Ramos (cell line): Measurements from ENCODE around the gene BHMT.

Source experiments
- in situ Hi-C: fragments of 300-500 bp; cut with MboI; formaldehyde crosslinking; loops from one replicate; pipeline ENCODE4 v1.14.3; 2022; ENCODE audit warnings: low sequenced_read_pairs; ENCODE audit not compliant: unreplicated experiment

Gene BHMT

GRCh38 chr5:79111387-79111959, at the start of gene BHMT:
Gene BHMT (plus strand): TSS chr5:79111809. CDS start chr5:79111886, 77 bp downstream.
- in situ Hi-C loops, result loop anchor here (10.0 kb wide), 2 partner anchors 87 to 227 kb away; no protein-coding TSS in a partner anchor

- in situ Hi-C loops, result no loop called here
Measured at GRCh38 chr5:79062436-79062835, 49.2 kb upstream of the BHMT start.

GRCh38 chr5:79069488-79070349, 41.9 kb upstream of the BHMT start, which contains the start of the genes BHMT2 and DMGDH:
Gene BHMT2 (plus strand): TSS chr5:79069767. CDS start chr5:79069783, 16 bp downstream.
Gene DMGDH (minus strand): TSS chr5:79069674. CDS start chr5:79069620, 54 bp downstream.
- in situ Hi-C loops, result no loop called here

GRCh38 chr5:79070350-79070667, 41.3 kb upstream of the BHMT start:
- in situ Hi-C loops, result no loop called here

GRCh38 chr5:79074641-79075040, 37.0 kb upstream of the BHMT start:
- in situ Hi-C loops, result no loop called here

GRCh38 chr5:79075646-79076426, 35.8 kb upstream of the BHMT start:
- in situ Hi-C loops, result no loop called here

GRCh38 chr5:79076819-79077218, 34.8 kb upstream of the BHMT start:
- in situ Hi-C loops, result no loop called here

- in situ Hi-C loops, result no loop called here
Measured at GRCh38 chr5:79077680-79078365, 33.8 kb upstream of the BHMT start.

- in situ Hi-C loops, result no loop called here
Measured at GRCh38 chr5:79080804-79081203, 30.8 kb upstream of the BHMT start.

GRCh38 chr5:79081779-79082178, 29.8 kb upstream of the BHMT start:
- in situ Hi-C loops, result no loop called here

- in situ Hi-C loops, result no loop called here
Measured at GRCh38 chr5:79086116-79086515, 25.5 kb upstream of the BHMT start.

- in situ Hi-C loops, result no loop called here
Measured at GRCh38 chr5:79088507-79088906, 23.1 kb upstream of the BHMT start.

- in situ Hi-C loops, result no loop called here
Measured at GRCh38 chr5:79091064-79091463, 20.5 kb upstream of the BHMT start.

GRCh38 chr5:79093762-79094161, 17.8 kb upstream of the BHMT start:
- in situ Hi-C loops, result no loop called here

GRCh38 chr5:79105868-79106267, 5.7 kb upstream of the BHMT start:
- in situ Hi-C loops, result no loop called here

GRCh38 chr5:79107020-79107796, 4.4 kb upstream of the BHMT start:
- in situ Hi-C loops, result no loop called here

GRCh38 chr5:79108086-79108485, 3.5 kb upstream of the BHMT start:
- in situ Hi-C loops, result no loop called here

- in situ Hi-C loops, result no loop called here
Measured at GRCh38 chr5:79108792-79109191, 2.8 kb upstream of the BHMT start.
